ENCODE data around the gene ING1.

Gene ING1

DNA sequence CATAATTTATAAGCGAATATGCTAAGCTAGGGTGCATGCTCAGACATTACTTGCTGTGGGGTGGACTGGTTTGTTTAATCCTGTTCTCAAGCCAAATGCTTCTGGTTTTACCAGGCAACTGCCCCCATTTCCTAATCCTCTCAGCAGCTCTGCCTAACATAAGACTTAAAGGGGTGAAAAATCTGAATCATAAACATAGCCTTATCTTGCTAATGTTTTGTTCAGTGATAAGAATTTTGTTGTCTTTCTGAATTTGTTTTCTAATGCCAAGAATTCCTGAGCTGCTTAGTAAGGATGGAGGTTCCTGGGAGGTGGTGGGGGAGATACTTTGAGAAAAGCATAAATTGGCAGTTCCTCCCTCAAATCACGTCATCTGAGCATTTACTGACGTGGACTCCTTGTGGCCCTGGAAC, 42.7 kb downstream of the ING1 start:
- no peak for DNase-seq (ENCODE audit: extremely low spot score)
- ChIA-PET CTCF (interaction anchor here (1.3 to 2.2 kb wide), 2 partner anchors 10 to 15 kb away, joined by 4 to 6 read pairs; no protein-coding TSS in a partner anchor), POLR2A (no interaction called here)
- TF ChIP-seq CTCF (IDR thresholded peaks at IDR 0.05; ENCODE audit: control extremely low read depth, extremely low read depth, low read depth, missing control alignments) = no peak

DNA sequence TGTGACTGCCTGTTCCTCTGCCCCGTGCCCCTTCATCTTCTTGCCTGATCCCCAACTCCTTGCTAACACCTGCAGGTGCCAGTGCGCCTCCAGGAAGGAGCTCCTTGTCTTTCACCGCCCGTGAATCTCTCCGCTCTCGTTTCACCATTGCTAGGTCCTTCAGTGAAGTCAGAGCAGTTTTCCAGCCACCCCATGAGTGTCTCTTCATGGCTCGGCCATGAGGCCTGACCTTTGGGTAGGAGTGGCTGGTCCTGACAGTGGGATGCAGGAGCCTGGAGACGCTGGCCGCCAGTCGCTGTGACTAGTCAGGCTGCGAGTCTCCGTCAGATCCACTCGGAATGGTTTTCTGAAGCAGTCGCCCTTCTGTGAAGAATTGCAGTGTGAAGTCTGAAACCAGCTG, 43.8 kb downstream of the ING1 start:
- no peak for TF ChIP-seq CTCF (IDR thresholded peaks at IDR 0.05; ENCODE audit: control extremely low read depth, extremely low read depth, low read depth, missing control alignments)
- CTCF ChIA-PET = interaction anchor here (1.0 to 1.3 kb wide), 2 partner anchors 16 to 167 kb away, joined by 3 to 4 read pairs; no protein-coding TSS in a partner anchor
- no peak for DNase-seq (ENCODE audit: extremely low spot score)
- POLR2A ChIA-PET = no interaction called here

GRCh38 chr13:110758195-110758805, 44.8 kb downstream of the ING1 start:
- ChIA-PET CTCF (no interaction called here), POLR2A (no interaction called here)
- no peak for TF ChIP-seq CTCF (IDR thresholded peaks at IDR 0.05; ENCODE audit: control extremely low read depth, extremely low read depth, low read depth, missing control alignments)
- DNase-seq (ENCODE audit: extremely low spot score) = no peak

- DNase-seq (ENCODE audit: extremely low spot score) = no peak
- TF ChIP-seq CTCF (IDR thresholded peaks at IDR 0.05; ENCODE audit: control extremely low read depth, extremely low read depth, low read depth, missing control alignments) = no peak
- ChIA-PET CTCF (no interaction called here), POLR2A (no interaction called here)
Measured at GRCh38 chr13:110759710-110760109, 46.2 kb downstream of the ING1 start.

GRCh38 chr13:110760611-110761010, 47.1 kb downstream of the ING1 start:
- POLR2A ChIA-PET = no interaction called here
- TF ChIP-seq CTCF (IDR thresholded peaks at IDR 0.05; ENCODE audit: control extremely low read depth, extremely low read depth, low read depth, missing control alignments) = no peak
- DNase-seq (ENCODE audit: extremely low spot score) = no peak
- CTCF ChIA-PET = no interaction called here

GRCh38 chr13:110766671-110767430, 53.4 kb downstream of the ING1 start:
- no peak for DNase-seq (ENCODE audit: extremely low spot score)
- POLR2A ChIA-PET = no interaction called here
- TF ChIP-seq CTCF (IDR thresholded peaks at IDR 0.05; ENCODE audit: control extremely low read depth, extremely low read depth, low read depth, missing control alignments) = no peak
- CTCF ChIA-PET = no interaction called here
